ENCODE measurements around the gene TP53AIP1. TPM values are rescaled to one million over a fixed set of nuclear protein-coding genes. Genes with fewer than 3 reads are reported as not detected.

TP53AIP1 gene
- total and polyA plus RNA-seq, 2 of the 8 experiments (the other 6 are each of a cell fraction or from before 2014, with no cell fraction given), result 0.03 TPM; not detected in 1

DNA sequence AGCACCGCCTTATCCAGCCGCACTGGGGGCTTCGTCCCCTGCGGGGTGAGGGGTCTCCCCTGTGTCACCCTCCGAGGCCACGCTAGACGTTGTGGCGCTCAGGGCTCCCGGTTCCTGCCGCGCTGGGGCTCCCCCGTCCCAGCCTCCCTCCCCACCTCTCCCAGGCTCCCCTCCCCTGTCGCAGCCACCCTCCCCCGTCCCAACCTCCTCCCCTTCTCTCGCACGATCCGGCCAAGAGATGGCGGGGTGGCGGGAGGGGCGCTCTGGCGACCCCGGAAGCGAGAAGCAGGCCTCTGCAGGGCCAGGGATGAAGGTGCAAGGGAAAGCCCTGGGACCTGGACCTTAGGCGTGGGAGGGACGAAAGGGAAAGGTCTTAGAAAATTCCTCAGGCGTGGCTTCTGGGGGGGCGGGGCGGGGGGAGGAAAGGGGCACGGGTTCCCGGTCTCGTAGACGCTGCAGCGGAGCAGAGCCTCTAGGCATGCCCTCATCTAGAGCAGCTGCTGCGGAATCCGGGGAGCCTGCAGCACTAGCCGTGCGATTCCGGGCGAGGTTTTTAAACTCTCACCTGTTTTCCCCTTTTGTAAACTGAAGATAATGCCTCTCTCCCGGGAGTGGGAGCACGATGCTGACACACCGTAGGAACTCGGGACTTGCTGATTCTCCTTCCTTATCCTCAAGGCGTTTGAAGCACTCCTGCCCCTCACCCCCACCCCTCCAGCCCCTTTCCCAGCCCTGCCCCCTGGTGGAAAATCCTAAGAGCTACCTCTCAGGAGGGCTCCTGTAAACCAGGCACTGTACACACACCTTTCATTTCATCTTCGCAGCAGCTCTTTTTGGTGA, 37.1 kb downstream of the TP53AIP1 start (continued):
- TF ChIP-seq HDAC2 (IDR thresholded peaks at IDR 0.05; ENCODE audit: borderline replicate concordance in 1 of 2, low read depth in 2 of 2, low read length in 2 of 2) (no peak), ASH2L (IDR thresholded peaks at IDR 0.05; ENCODE audit: low read length) (peak; percentile 30), PHF8 (conservative IDR thresholded peaks at IDR 0.05; ENCODE audit: low read depth, low read length) (0 out of 2 replicates have a peak, but pooled peaks have one; percentile 26)

All from H1 (cell line).